ENCODE data around the gene TM9SF4.
"Not testable (repeated sequence)": the region's sequence is repeated elsewhere in the genome, so short reads cannot be mapped to it uniquely, and the experiment has no call there.

Gene TM9SF4

GRCh38 chr20:32089637-32090362 lies 19.7 kb upstream of the TM9SF4 start:
- DNase-seq (ENCODE audit: low spot score): no peak

GRCh38 chr20:32091888-32092346 lies 17.6 kb upstream of the TM9SF4 start:
- peak; percentile 66 for DNase-seq (ENCODE audit: low spot score)

GRCh38 chr20:32098786-32099185 lies 10.7 kb upstream of the TM9SF4 start:
- no peak for DNase-seq (ENCODE audit: low spot score)

GRCh38 chr20:32108814-32109391 lies 611 bp upstream of the TM9SF4 start:
- no peak for DNase-seq (ENCODE audit: low spot score)

GRCh38 chr20:32110173-32110704 lies 725 bp downstream of the TM9SF4 start:
- DNase-seq (ENCODE audit: low spot score): no peak

- no peak for DNase-seq (ENCODE audit: low spot score)
Measured at GRCh38 chr20:32110727-32111126, 1.2 kb downstream of the TM9SF4 start.

- no peak for DNase-seq (ENCODE audit: low spot score)
Measured at GRCh38 chr20:32111156-32111686, 1.7 kb downstream of the TM9SF4 start.

GRCh38 chr20:32111753-32112152 lies 2.2 kb downstream of the TM9SF4 start:
- DNase-seq (ENCODE audit: low spot score): no peak

GRCh38 chr20:32112841-32113240 lies 3.3 kb downstream of the TM9SF4 start:
- DNase-seq (ENCODE audit: low spot score): no peak

- no peak for DNase-seq (ENCODE audit: low spot score)
Measured at GRCh38 chr20:32113591-32114260, 4.2 kb downstream of the TM9SF4 start.

GRCh38 chr20:32114305-32114960 lies 4.9 kb downstream of the TM9SF4 start:
- no peak for DNase-seq (ENCODE audit: low spot score)

GRCh38 chr20:32115211-32115767 lies 5.8 kb downstream of the TM9SF4 start:
- no peak for DNase-seq (ENCODE audit: low spot score)

- no peak for DNase-seq (ENCODE audit: low spot score)
Measured at GRCh38 chr20:32116079-32116521, 6.6 kb downstream of the TM9SF4 start.

GRCh38 chr20:32116796-32117195 lies 7.3 kb downstream of the TM9SF4 start:
- DNase-seq (ENCODE audit: low spot score): not testable (repeated sequence)

- DNase-seq (ENCODE audit: low spot score): not testable (repeated sequence)
Measured at GRCh38 chr20:32118427-32118826, 8.9 kb downstream of the TM9SF4 start.

- DNase-seq (ENCODE audit: low spot score): no peak
Measured at GRCh38 chr20:32119734-32120133, 10.2 kb downstream of the TM9SF4 start.

- DNase-seq (ENCODE audit: low spot score): not testable (repeated sequence)
Measured at GRCh38 chr20:32121908-32122307, 12.4 kb downstream of the TM9SF4 start.

- no peak for DNase-seq (ENCODE audit: low spot score)
Measured at GRCh38 chr20:32123088-32123487, 13.6 kb downstream of the TM9SF4 start.

- no peak for DNase-seq (ENCODE audit: low spot score)
Measured at GRCh38 chr20:32124916-32125454, 15.5 kb downstream of the TM9SF4 start.

- no peak for DNase-seq (ENCODE audit: low spot score)
Measured at GRCh38 chr20:32125506-32125905, 16.0 kb downstream of the TM9SF4 start.

GRCh38 chr20:32126919-32127318 lies 17.4 kb downstream of the TM9SF4 start:
- DNase-seq (ENCODE audit: low spot score): no peak
